ENCODE results near the gene FGFRL1. TPM values are rescaled to one million over a fixed set of nuclear protein-coding genes. Genes with fewer than 3 reads are reported as not detected.

FGFRL1 gene
- total RNA-seq, 1 experiment from 2014 or later = 26.1 TPM

DNA sequence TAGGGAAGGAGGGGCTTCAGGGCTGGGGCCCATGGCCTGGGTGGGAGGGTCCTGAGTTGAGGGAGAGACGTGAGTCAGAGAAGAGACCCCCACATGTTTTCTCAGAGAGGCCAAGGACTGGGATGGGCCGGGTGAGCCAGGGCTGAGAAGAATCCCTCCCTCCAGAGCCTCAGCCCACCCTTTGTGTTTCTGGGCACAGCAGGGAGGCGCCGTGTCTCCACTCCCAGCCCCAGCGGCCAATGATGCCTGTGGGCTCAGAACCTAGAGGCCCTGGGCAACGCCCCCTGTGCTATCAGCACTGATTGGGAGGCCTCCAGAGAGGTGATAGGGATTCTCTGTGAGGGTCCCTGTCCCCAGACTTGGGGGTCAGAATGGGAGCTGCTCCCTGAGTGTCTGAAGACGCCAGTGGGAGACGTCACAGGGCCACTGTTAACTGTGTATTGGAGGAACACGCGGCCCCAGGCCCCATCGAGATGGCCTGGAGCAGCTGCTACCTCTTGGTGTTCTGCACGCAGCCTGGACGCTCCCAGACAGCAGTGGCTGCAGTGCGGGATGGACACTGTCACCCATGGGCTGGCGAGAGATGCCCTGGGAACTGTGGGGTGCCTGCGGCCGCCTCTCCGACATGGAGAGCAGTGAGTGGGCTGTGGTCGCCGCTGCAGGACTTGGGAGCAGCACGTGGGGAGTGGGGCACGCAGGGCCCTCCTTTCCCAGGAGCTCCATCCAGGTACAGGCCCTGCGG is 8.5 kb downstream of the FGFRL1 start:
- Histone ChIP-seq H3K4ac (ENCODE audit: low read depth, low read length) (no peak overlapping the region), H3K9me3 (ENCODE audit: control insufficient read depth, low read depth, low read length) (no peaks in the 10 kb centered on the region), H3K23me2 (ENCODE audit: insufficient read length, low read depth, low read length, poor library complexity, severe bottlenecking) (no peaks in the 10 kb centered on the region), H4K5ac (ENCODE audit: insufficient read length, low read depth, low read length) (no peak overlapping the region), H2BK15ac (ENCODE audit: low read depth, low read length) (no peak overlapping the region), H4K8ac (replicated peaks; ENCODE audit: insufficient read length, low read depth, low read length) (no peak overlapping the region), H3K9ac (ENCODE audit: extremely low read depth, insufficient read length, low read length) (no peak overlapping the region), H4K20me1 (ENCODE audit: control insufficient read depth, insufficient read depth, insufficient read length) (no peaks in the 10 kb centered on the region), H3K27ac (ENCODE audit: insufficient read length, low read depth, low read length) (no peak overlapping the region), H3K79me2 (ENCODE audit: insufficient read depth, low read length) (no peaks in the 10 kb centered on the region), H3K56ac (ENCODE audit: insufficient read length, low read depth, low read length) (no peak overlapping the region), H2BK120ac (ENCODE audit: low read depth, low read length, poor library complexity, severe bottlenecking) (no peak overlapping the region), H3K18ac (ENCODE audit: insufficient read length, low read depth, low read length) (no peak overlapping the region), H3K4me2 (ENCODE audit: insufficient read depth, insufficient read length, low read length) (no peak overlapping the region), H3K23ac (ENCODE audit: insufficient read length, low read depth, low read length) (no peak overlapping the region), H2AFZ (ENCODE audit: low read length) (no peak overlapping the region), H3K27me3 (ENCODE audit: insufficient read depth, low read length) (no peaks in the 10 kb centered on the region), H3K79me1 (ENCODE audit: insufficient read depth, low read depth, low read length, poor library complexity, severe bottlenecking) (no peaks in the 10 kb centered on the region), H2BK12ac (ENCODE audit: insufficient read length, low read depth, low read length) (no peak overlapping the region), H3K14ac (ENCODE audit: insufficient read depth, low read length) (no peak overlapping the region; the same call in 1 of the 2 replicates), H3K4me1 (ENCODE audit: insufficient read depth, low read length) (no peaks in the 10 kb centered on the region; the same call in 1 of the 2 replicates), H3T11ph (ENCODE audit: low read length) (no peak overlapping the region), H2BK5ac (ENCODE audit: insufficient read length, low read length) (no peak overlapping the region), H4K91ac (ENCODE audit: insufficient read length, low read depth, low read length) (no peak overlapping the region), H2AK5ac (ENCODE audit: insufficient read length, low read length) (no peak overlapping the region), H2BK20ac (ENCODE audit: low read depth, low read length, poor library complexity, severe bottlenecking) (no peak overlapping the region)
- Mint-ChIP-seq H3K4me1 (peaks cover 4 to 13% of the 10 kb centered on the region in 2 experiments; a peak in 3 of 4 replicates), H3K4me3 (no peak overlapping the region), H3K27me3 (ENCODE audit: low read depth) (no peaks in the 10 kb centered on the region; the same call in 1 of the 2 replicates), H3K36me3 (ENCODE audit: insufficient read depth in 1 of 3, low read depth in 3 of 3) (0 out of 7 replicates have a peak, but pooled peaks cover 0 to under 1% (median 0%) of the 10 kb centered on the region in 3 experiments), H3K27ac (no peak overlapping the region), H3K9me3 (no peaks in the 10 kb centered on the region)
- TF ChIP-seq, protein P1, sequence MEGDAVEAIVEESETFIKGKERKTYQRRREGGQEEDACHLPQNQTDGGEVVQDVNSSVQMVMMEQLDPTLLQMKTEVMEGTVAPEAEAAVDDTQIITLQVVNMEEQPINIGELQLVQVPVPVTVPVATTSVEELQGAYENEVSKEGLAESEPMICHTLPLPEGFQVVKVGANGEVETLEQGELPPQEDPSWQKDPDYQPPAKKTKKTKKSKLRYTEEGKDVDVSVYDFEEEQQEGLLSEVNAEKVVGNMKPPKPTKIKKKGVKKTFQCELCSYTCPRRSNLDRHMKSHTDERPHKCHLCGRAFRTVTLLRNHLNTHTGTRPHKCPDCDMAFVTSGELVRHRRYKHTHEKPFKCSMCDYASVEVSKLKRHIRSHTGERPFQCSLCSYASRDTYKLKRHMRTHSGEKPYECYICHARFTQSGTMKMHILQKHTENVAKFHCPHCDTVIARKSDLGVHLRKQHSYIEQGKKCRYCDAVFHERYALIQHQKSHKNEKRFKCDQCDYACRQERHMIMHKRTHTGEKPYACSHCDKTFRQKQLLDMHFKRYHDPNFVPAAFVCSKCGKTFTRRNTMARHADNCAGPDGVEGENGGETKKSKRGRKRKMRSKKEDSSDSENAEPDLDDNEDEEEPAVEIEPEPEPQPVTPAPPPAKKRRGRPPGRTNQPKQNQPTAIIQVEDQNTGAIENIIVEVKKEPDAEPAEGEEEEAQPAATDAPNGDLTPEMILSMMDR (conservative IDR thresholded peaks at IDR 0.05) = no peak
- WGBS (ENCODE audit: extremely low coverage, insufficient read length, low lambda C conversion rate) = no CpG with 5 or more reads among the region's 23 CpGs
- DNase-seq = no peak

Measured in H9 (cell line).